Measurements from ENCODE around the gene RASSF5.
"Not testable (repeated sequence)": the region's sequence is repeated elsewhere in the genome, so short reads cannot be mapped to it uniquely, and the experiment has no call there.

RASSF5 gene

GRCh38 chr1:206612129-206612876 is 105.0 kb downstream of the RASSF5 start, which contains the start of gene EIF2D:
Gene EIF2D, minus strand, starts transcription at chr1:206612465. Its CDS starts 123 bp downstream, at chr1:206612342.
- peaks cover 6% of the 10 kb centered on the region for H3K4me1 ChIP-seq (ENCODE audit: control insufficient read depth, insufficient read depth, low read length, poor library complexity, severe bottlenecking)
- peak within 1 kb of the TSS; percentile 59 for H3K4me3 ChIP-seq (ENCODE audit: insufficient read depth, low read depth, low read length, poor library complexity, severe bottlenecking)
- H3K27ac ChIP-seq (ENCODE audit: insufficient read depth, low read length, poor library complexity, severe bottlenecking) = peak within 1 kb of the TSS; percentile 76
- no peaks in the 10 kb centered on the region for H3K27me3 ChIP-seq (replicated peaks; ENCODE audit: control insufficient read depth, insufficient read depth, low read length, poor library complexity, severe bottlenecking)
- DNase-seq = peak; percentile 86 to 91 (median 86)
- no peaks in the 10 kb centered on the region for H3K9me3 ChIP-seq (ENCODE audit: control insufficient read depth, low read length)
- peaks cover 18% of the 10 kb centered on the region for H3K36me3 ChIP-seq (ENCODE audit: control insufficient read depth, insufficient read depth, low read length)

- DNase-seq; H3K9me3 ChIP-seq (ENCODE audit: control insufficient read depth, low read length); H3K27ac ChIP-seq (ENCODE audit: insufficient read depth, low read length, poor library complexity, severe bottlenecking); H3K4me3 ChIP-seq (ENCODE audit: insufficient read depth, low read depth, low read length, poor library complexity, severe bottlenecking); H3K4me1 ChIP-seq (ENCODE audit: control insufficient read depth, insufficient read depth, low read length, poor library complexity, severe bottlenecking); H3K27me3 ChIP-seq (replicated peaks; ENCODE audit: control insufficient read depth, insufficient read depth, low read length, poor library complexity, severe bottlenecking); H3K36me3 ChIP-seq (ENCODE audit: control insufficient read depth, insufficient read depth, low read length): not testable (repeated sequence)
These were observed 119.1 kb downstream of the RASSF5 start for GRCh38 chr1:206626396-206626795.

GRCh38 chr1:206628916-206629315 is 121.6 kb downstream of the RASSF5 start:
- H3K27ac ChIP-seq (ENCODE audit: insufficient read depth, low read length, poor library complexity, severe bottlenecking) = no peak overlapping the region
- H3K36me3 ChIP-seq (ENCODE audit: control insufficient read depth, insufficient read depth, low read length) = no peaks in the 10 kb centered on the region
- no peak for DNase-seq
- H3K4me1 ChIP-seq (ENCODE audit: control insufficient read depth, insufficient read depth, low read length, poor library complexity, severe bottlenecking) = no peaks in the 10 kb centered on the region
- no peak overlapping the region for H3K4me3 ChIP-seq (ENCODE audit: insufficient read depth, low read depth, low read length, poor library complexity, severe bottlenecking)
- no peaks in the 10 kb centered on the region for H3K9me3 ChIP-seq (ENCODE audit: control insufficient read depth, low read length)
- no peaks in the 10 kb centered on the region for H3K27me3 ChIP-seq (replicated peaks; ENCODE audit: control insufficient read depth, insufficient read depth, low read length, poor library complexity, severe bottlenecking)

GRCh38 chr1:206631085-206631509 is 123.8 kb downstream of the RASSF5 start:
- Histone ChIP-seq H3K4me1 (ENCODE audit: control insufficient read depth, insufficient read depth, low read length, poor library complexity, severe bottlenecking) (peaks cover 14% of the 10 kb centered on the region), H3K27ac (ENCODE audit: insufficient read depth, low read length, poor library complexity, severe bottlenecking) (no peak overlapping the region), H3K9me3 (ENCODE audit: control insufficient read depth, low read length) (no peaks in the 10 kb centered on the region), H3K27me3 (replicated peaks; ENCODE audit: control insufficient read depth, insufficient read depth, low read length, poor library complexity, severe bottlenecking) (no peaks in the 10 kb centered on the region), H3K4me3 (ENCODE audit: insufficient read depth, low read depth, low read length, poor library complexity, severe bottlenecking) (no peak overlapping the region), H3K36me3 (ENCODE audit: control insufficient read depth, insufficient read depth, low read length) (no peaks in the 10 kb centered on the region)
- no peak for DNase-seq

GRCh38 chr1:206633708-206634121 is 126.4 kb downstream of the RASSF5 start:
- DNase-seq = no peak
- no peak overlapping the region for H3K4me3 ChIP-seq (ENCODE audit: insufficient read depth, low read depth, low read length, poor library complexity, severe bottlenecking)
- H3K27ac ChIP-seq (ENCODE audit: insufficient read depth, low read length, poor library complexity, severe bottlenecking) = no peak overlapping the region

GRCh38 chr1:206634365-206635079 is 127.2 kb downstream of the RASSF5 start:
- DNase-seq = peak; percentile 37 to 69 (median 41)
- H3K36me3 ChIP-seq (ENCODE audit: control insufficient read depth, insufficient read depth, low read length) = no peaks in the 10 kb centered on the region
- peak overlapping the region; percentile 56 for H3K27ac ChIP-seq (ENCODE audit: insufficient read depth, low read length, poor library complexity, severe bottlenecking)
- no peaks in the 10 kb centered on the region for H3K9me3 ChIP-seq (ENCODE audit: control insufficient read depth, low read length)
- H3K4me1 ChIP-seq (ENCODE audit: control insufficient read depth, insufficient read depth, low read length, poor library complexity, severe bottlenecking) = peaks cover 15% of the 10 kb centered on the region
- H3K27me3 ChIP-seq (replicated peaks; ENCODE audit: control insufficient read depth, insufficient read depth, low read length, poor library complexity, severe bottlenecking) = no peaks in the 10 kb centered on the region
- peak overlapping the region; percentile 71 for H3K4me3 ChIP-seq (ENCODE audit: insufficient read depth, low read depth, low read length, poor library complexity, severe bottlenecking)

More at GRCh38 chr1:206633708-206634121, 126.4 kb downstream of the RASSF5 start:
- H3K9me3 ChIP-seq (ENCODE audit: control insufficient read depth, low read length) = no peaks in the 10 kb centered on the region
- H3K4me1 ChIP-seq (ENCODE audit: control insufficient read depth, insufficient read depth, low read length, poor library complexity, severe bottlenecking) = peaks cover 15% of the 10 kb centered on the region
- no peaks in the 10 kb centered on the region for H3K27me3 ChIP-seq (replicated peaks; ENCODE audit: control insufficient read depth, insufficient read depth, low read length, poor library complexity, severe bottlenecking)
- H3K36me3 ChIP-seq (ENCODE audit: control insufficient read depth, insufficient read depth, low read length) = no peaks in the 10 kb centered on the region

GRCh38 chr1:206635080-206635977 is 128.0 kb downstream of the RASSF5 start, which contains the start of gene DYRK3:
Gene DYRK3, plus strand, starts transcription at chr1:206635536. Its CDS starts 168 bp downstream, at chr1:206635704.
- peak within 1 kb of the TSS; percentile 56 for H3K27ac ChIP-seq (ENCODE audit: insufficient read depth, low read length, poor library complexity, severe bottlenecking)
- H3K4me3 ChIP-seq (ENCODE audit: insufficient read depth, low read depth, low read length, poor library complexity, severe bottlenecking) = peak within 1 kb of the TSS; percentile 71

GRCh38 chr1:206635978-206636345 is 128.6 kb downstream of the RASSF5 start:
- no peaks in the 10 kb centered on the region for H3K27me3 ChIP-seq (replicated peaks; ENCODE audit: control insufficient read depth, insufficient read depth, low read length, poor library complexity, severe bottlenecking)
- no peaks in the 10 kb centered on the region for H3K9me3 ChIP-seq (ENCODE audit: control insufficient read depth, low read length)
- no peaks in the 10 kb centered on the region for H3K36me3 ChIP-seq (ENCODE audit: control insufficient read depth, insufficient read depth, low read length)
- H3K4me3 ChIP-seq (ENCODE audit: insufficient read depth, low read depth, low read length, poor library complexity, severe bottlenecking) = peak overlapping the region; percentile 71
- H3K4me1 ChIP-seq (ENCODE audit: control insufficient read depth, insufficient read depth, low read length, poor library complexity, severe bottlenecking) = peaks cover 15% of the 10 kb centered on the region
- DNase-seq = no peak
- no peak overlapping the region for H3K27ac ChIP-seq (ENCODE audit: insufficient read depth, low read length, poor library complexity, severe bottlenecking)

More at GRCh38 chr1:206635080-206635977, 128.0 kb downstream of the RASSF5 start, which contains the start of gene DYRK3:
- peak; percentile 86 to 89 (median 88) for DNase-seq
- Histone ChIP-seq H3K27me3 (replicated peaks; ENCODE audit: control insufficient read depth, insufficient read depth, low read length, poor library complexity, severe bottlenecking) (no peaks in the 10 kb centered on the region), H3K4me1 (ENCODE audit: control insufficient read depth, insufficient read depth, low read length, poor library complexity, severe bottlenecking) (peaks cover 15% of the 10 kb centered on the region), H3K36me3 (ENCODE audit: control insufficient read depth, insufficient read depth, low read length) (no peaks in the 10 kb centered on the region), H3K9me3 (ENCODE audit: control insufficient read depth, low read length) (no peaks in the 10 kb centered on the region)

- Histone ChIP-seq H3K4me3 (ENCODE audit: insufficient read depth, low read depth, low read length, poor library complexity, severe bottlenecking) (no peak overlapping the region), H3K4me1 (ENCODE audit: control insufficient read depth, insufficient read depth, low read length, poor library complexity, severe bottlenecking) (peaks cover 15% of the 10 kb centered on the region), H3K27ac (ENCODE audit: insufficient read depth, low read length, poor library complexity, severe bottlenecking) (no peak overlapping the region), H3K36me3 (ENCODE audit: control insufficient read depth, insufficient read depth, low read length) (no peaks in the 10 kb centered on the region), H3K27me3 (replicated peaks; ENCODE audit: control insufficient read depth, insufficient read depth, low read length, poor library complexity, severe bottlenecking) (no peaks in the 10 kb centered on the region), H3K9me3 (ENCODE audit: control insufficient read depth, low read length) (no peaks in the 10 kb centered on the region)
- no peak for DNase-seq
These were observed 129.3 kb downstream of the RASSF5 start for GRCh38 chr1:206636671-206637070.

Data from effector memory CD4-positive, alpha-beta T cell (primary cell).